Measurements from ENCODE around the gene PLOD1.

PLOD1 gene

GRCh38 chr1:11940260-11940921 is 5.9 kb downstream of the PLOD1 start:
- FAIRE-seq = no peak

GRCh38 chr1:11942280-11942679 is 7.8 kb downstream of the PLOD1 start:
- no peak for FAIRE-seq

GRCh38 chr1:11943619-11944018 is 9.1 kb downstream of the PLOD1 start:
- no peak for FAIRE-seq

GRCh38 chr1:11944358-11944931 is 9.9 kb downstream of the PLOD1 start:
- FAIRE-seq = no peak

- FAIRE-seq = no peak
Measured at GRCh38 chr1:11946647-11947046, 12.1 kb downstream of the PLOD1 start.

GRCh38 chr1:11948822-11949458 is 14.4 kb downstream of the PLOD1 start:
- FAIRE-seq = no peak

- FAIRE-seq = no peak
Measured at GRCh38 chr1:11951901-11952300, 17.4 kb downstream of the PLOD1 start.

- no peak for FAIRE-seq
Measured at GRCh38 chr1:11952455-11953109, 18.1 kb downstream of the PLOD1 start.

- FAIRE-seq = no peak
Measured at GRCh38 chr1:11955221-11955620, 20.7 kb downstream of the PLOD1 start.

GRCh38 chr1:11957398-11957797 is 22.9 kb downstream of the PLOD1 start:
- FAIRE-seq = no peak

GRCh38 chr1:11957897-11958296 is 23.4 kb downstream of the PLOD1 start:
- no peak for FAIRE-seq

- FAIRE-seq = no peak
Measured at GRCh38 chr1:11960276-11960675, 25.8 kb downstream of the PLOD1 start.

- no peak for FAIRE-seq
Measured at GRCh38 chr1:11960715-11961114, 26.2 kb downstream of the PLOD1 start.

- FAIRE-seq = no peak
Measured at GRCh38 chr1:11961230-11961629, 26.7 kb downstream of the PLOD1 start.

GRCh38 chr1:11963622-11964021 is 29.1 kb downstream of the PLOD1 start:
- FAIRE-seq = no peak

GRCh38 chr1:11964656-11965055 is 30.1 kb downstream of the PLOD1 start:
- FAIRE-seq = no peak

- FAIRE-seq = no peak
Measured at GRCh38 chr1:11967028-11967547, 32.6 kb downstream of the PLOD1 start.

- FAIRE-seq = no peak
Measured at GRCh38 chr1:11970441-11971185, 36.1 kb downstream of the PLOD1 start.

GRCh38 chr1:11977625-11978024 is 43.1 kb downstream of the PLOD1 start:
- FAIRE-seq = no peak

- no peak for FAIRE-seq
Measured at GRCh38 chr1:11978301-11978700, 43.8 kb downstream of the PLOD1 start.

GRCh38 chr1:11979028-11979850 is 44.7 kb downstream of the PLOD1 start:
- FAIRE-seq = no peak
